Lung (tissue), 12 donors: ENCODE results near the gene TLE3. TPM values are rescaled to one million over a fixed set of nuclear protein-coding genes. Genes with fewer than 3 reads are reported as not detected.
A peak's percentile ranks its signal among the peaks of the same experiment; 100 is the strongest.

Source experiments
- ATAC-seq: fragments of 200-7000 bp; cut with Tn5 transposase; one replicate; pipeline ENCODE4 v1.9.1; 2020; ENCODE audit warnings: moderate number of reproducible peaks; ENCODE audit not compliant: insufficient read depth, low FRiP score
- DNase-seq, 3 donors: peaks; one replicate each; pipeline ENCODE4 v3.0.0-alpha.2; 2013 to 2017
- H3K27ac ChIP-seq, 2 donors: one replicate each; pipeline ENCODE4 v1.5.1; 2013; ENCODE audit warnings: mild to moderate bottlenecking in 2 of 2, moderate library complexity in 2 of 2, control low read depth in 1 of 2, inconsistent platforms in 1 of 2, low read depth in 1 of 2, low read length in 1 of 2
- H3K27me3 ChIP-seq, 3 donors: one replicate each; pipeline ENCODE4 v1.5.1; 2013; ENCODE audit warnings: low read length in 2 of 3; ENCODE audit not compliant: control insufficient read depth in 3 of 3, insufficient read depth in 3 of 3
- H3K36me3 ChIP-seq, 4 donors: one replicate each; pipeline ENCODE4 v1.5.1; 2013; ENCODE audit warnings: low read length in 4 of 4, mild to moderate bottlenecking in 1 of 4, moderate library complexity in 1 of 4; ENCODE audit not compliant: control insufficient read depth in 4 of 4, insufficient read depth in 4 of 4
- H3K4me1 ChIP-seq, 5 donors: one replicate each; pipeline ENCODE4 v1.5.1; 2013; ENCODE audit warnings: low read length in 5 of 5, mild to moderate bottlenecking in 2 of 5, moderate library complexity in 1 of 5; ENCODE audit not compliant: control insufficient read depth in 5 of 5, insufficient read depth in 5 of 5
- H3K4me3 ChIP-seq: one replicate; pipeline ENCODE4 v1.5.1; 2013; ENCODE audit warnings: mild to moderate bottlenecking, control low read depth, moderate library complexity
- H3K9ac ChIP-seq, 2 donors: one replicate each; pipeline ENCODE4 v1.5.1; 2013; ENCODE audit warnings: low read length in 2 of 2, control low read depth in 1 of 2; ENCODE audit not compliant: insufficient read depth in 1 of 2
- H3K9me3 ChIP-seq, 4 donors: one replicate each; pipeline ENCODE4 v1.5.1; 2013; ENCODE audit warnings: low read length in 3 of 4, mild to moderate bottlenecking in 1 of 4, moderate library complexity in 1 of 4; ENCODE audit not compliant: control insufficient read depth in 4 of 4, insufficient read depth in 3 of 4
- WGBS, 2 donors: extraction: QIAGEN DNeasy Blood & Tissue Kit; methylation state at CpG; one replicate each; pipeline ENCODE4 v1.1.7; 2013; 5-methylcytosine and 5-hydroxymethylcytosine counted together
- polyA plus RNA-seq, 2 donors: library from polyadenylated mRNA; stranded (reverse); fragments of 200-250 nt; gene quantifications; one replicate each; pipeline ENCODE4 v1.2.1, GENCODE V29; 2013
- total RNA-seq, 2 donors: library from RNA; depleted of rRNA in 1 of 2; stranded (reverse); fragments of >200 nt in 1 of 2; gene quantifications; one replicate each; pipeline ENCODE4 v1.2.1, GENCODE V29; 2014 to 2021
- TF ChIP-seq, protein P1 (sequence below): IDR thresholded peaks from 2 replicates; pipeline ENCODE4 v1.5.1; 2012; ENCODE audit warnings: mild to moderate bottlenecking; ENCODE audit errors: control extremely low read depth, extremely low read depth
- donor health status: control.
- donor health status: control.
- donor health status: Bipolar disorder and iron deficiency.
- donor health status: healthy.
- donor health status: DM: yes; HTN: yes; CAD: no.

Gene TLE3
- total and polyA plus RNA-seq, 4 donors = 22.7 to 77.3 (median 73.3) TPM

DNA sequence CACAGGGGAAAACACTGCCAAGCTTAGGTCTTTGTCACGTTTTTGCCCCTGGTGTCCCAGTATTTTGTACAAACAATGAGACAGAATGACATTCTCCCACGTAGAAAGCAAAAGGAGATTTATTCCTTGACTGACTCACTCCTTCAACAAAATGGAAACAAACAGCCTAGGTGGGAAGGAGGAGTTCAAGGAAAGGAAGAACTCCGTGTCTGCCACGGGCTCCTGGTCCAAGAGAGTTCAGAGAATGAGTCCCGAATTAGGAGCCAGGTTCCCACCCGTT is 8.1 kb downstream of the TLE3 start:
- Histone ChIP-seq H3K9ac (no peak overlapping the region), H3K4me3 (no peak overlapping the region), H3K9me3 (no peaks in the 10 kb centered on the region), H3K4me1 (peaks cover 27 to 74% (median 44%) of the 10 kb centered on the region in 5 donors), H3K27me3 (no peaks in the 10 kb centered on the region), H3K27ac (no peak overlapping the region), H3K36me3 (peaks cover 10 to 43% (median 26%) of the 10 kb centered on the region in 4 donors)
- ATAC-seq = no peak
- TF ChIP-seq, protein P1, sequence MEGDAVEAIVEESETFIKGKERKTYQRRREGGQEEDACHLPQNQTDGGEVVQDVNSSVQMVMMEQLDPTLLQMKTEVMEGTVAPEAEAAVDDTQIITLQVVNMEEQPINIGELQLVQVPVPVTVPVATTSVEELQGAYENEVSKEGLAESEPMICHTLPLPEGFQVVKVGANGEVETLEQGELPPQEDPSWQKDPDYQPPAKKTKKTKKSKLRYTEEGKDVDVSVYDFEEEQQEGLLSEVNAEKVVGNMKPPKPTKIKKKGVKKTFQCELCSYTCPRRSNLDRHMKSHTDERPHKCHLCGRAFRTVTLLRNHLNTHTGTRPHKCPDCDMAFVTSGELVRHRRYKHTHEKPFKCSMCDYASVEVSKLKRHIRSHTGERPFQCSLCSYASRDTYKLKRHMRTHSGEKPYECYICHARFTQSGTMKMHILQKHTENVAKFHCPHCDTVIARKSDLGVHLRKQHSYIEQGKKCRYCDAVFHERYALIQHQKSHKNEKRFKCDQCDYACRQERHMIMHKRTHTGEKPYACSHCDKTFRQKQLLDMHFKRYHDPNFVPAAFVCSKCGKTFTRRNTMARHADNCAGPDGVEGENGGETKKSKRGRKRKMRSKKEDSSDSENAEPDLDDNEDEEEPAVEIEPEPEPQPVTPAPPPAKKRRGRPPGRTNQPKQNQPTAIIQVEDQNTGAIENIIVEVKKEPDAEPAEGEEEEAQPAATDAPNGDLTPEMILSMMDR = no peak
- 80 to 89% methylated on average over 6 of the region's 6 CpGs for WGBS, 2 donors
- no peak for DNase-seq

DNA sequence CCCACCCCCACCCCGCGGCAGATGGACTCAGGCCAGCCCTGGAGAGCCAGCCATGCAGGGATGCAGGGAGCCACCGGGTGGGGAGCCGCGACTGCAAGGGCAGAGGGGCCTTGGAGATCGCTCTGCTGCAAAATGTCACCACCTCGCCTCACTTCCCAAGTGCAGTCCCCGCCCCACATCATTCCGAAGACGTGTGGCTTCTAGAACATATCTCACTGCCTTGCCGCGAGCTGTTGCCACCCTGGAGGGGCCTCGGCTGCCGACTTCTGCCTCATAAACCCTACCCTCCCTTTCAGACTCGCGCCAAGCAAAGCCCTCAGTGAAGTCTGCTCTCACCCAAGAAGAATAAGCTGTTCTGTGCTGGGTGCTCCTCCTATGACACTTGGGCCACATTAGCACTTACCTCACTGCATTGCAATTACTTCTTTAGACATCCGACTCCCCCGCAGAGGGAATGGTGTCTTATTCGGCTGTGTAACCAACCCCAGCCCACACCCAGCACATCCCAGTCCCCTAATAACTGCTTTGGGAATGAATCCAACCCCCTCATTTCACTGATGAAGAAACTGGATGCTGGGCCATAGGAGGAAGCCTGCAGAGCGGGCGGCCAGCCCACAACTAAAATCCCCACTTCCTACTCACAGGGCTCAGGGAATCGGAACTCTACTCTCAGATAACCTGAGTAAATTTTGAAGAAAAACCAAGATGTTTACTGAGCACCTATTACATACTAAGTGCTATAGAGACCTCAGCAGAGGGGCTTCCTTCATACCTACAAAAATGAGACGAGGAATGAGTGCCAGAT is 8.6 kb downstream of the TLE3 start:
- 56 to 76% methylated on average over 23 of the region's 23 CpGs for WGBS, 2 donors
- TF ChIP-seq, protein P1 = no peak
- Histone ChIP-seq H3K27me3 (no peaks in the 10 kb centered on the region), H3K36me3 (peaks cover 10 to 47% (median 28%) of the 10 kb centered on the region in 4 donors), H3K9ac (no peak overlapping the region), H3K4me3 (no peak overlapping the region), H3K27ac (peak overlapping the region in 1 of 2 donors; percentile 3), H3K4me1 (peaks cover 27 to 69% (median 41%) of the 10 kb centered on the region in 5 donors), H3K9me3 (no peaks in the 10 kb centered on the region)
- no peak for ATAC-seq
- DNase-seq = peak; percentile 47 to 77 (median 66)

DNA sequence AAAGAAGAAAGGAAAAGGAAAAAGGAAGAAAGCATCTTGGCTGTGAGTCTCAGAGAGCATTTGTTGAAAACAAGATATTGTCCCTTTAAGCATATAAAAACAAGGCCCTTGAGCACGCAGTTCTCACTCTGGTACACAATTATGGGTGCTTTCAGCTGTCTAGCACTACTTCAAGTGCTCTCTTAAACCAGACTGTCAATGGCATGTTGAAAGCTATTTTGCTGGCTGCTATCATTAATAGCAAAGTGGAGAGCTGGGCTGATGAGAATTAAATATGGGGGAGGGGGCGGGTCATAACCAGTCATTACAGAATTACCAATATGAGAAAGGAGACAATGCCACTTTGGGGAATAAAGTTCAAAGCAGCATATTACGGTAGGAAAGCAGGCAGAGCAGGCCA is 9.3 kb downstream of the TLE3 start:
- H3K27ac ChIP-seq = no peak overlapping the region
- no peaks in the 10 kb centered on the region for H3K27me3 ChIP-seq
- 63 to 80% methylated on average over 3 of the region's 3 CpGs for WGBS, 2 donors
- DNase-seq = peak in 2 of 3 donors; percentile 27 to 31
- H3K9me3 ChIP-seq = no peaks in the 10 kb centered on the region
- H3K36me3 ChIP-seq = peaks cover 10 to 52% (median 30%) of the 10 kb centered on the region in 4 donors
- no peak overlapping the region for H3K9ac ChIP-seq
- TF ChIP-seq, protein P1 = no peak
- peaks cover 25 to 62% (median 35%) of the 10 kb centered on the region in 5 donors for H3K4me1 ChIP-seq
- no peak overlapping the region for H3K4me3 ChIP-seq
- peak; percentile 40 for ATAC-seq
